ENCODE results near the gene LAMP5.

Gene LAMP5

DNA sequence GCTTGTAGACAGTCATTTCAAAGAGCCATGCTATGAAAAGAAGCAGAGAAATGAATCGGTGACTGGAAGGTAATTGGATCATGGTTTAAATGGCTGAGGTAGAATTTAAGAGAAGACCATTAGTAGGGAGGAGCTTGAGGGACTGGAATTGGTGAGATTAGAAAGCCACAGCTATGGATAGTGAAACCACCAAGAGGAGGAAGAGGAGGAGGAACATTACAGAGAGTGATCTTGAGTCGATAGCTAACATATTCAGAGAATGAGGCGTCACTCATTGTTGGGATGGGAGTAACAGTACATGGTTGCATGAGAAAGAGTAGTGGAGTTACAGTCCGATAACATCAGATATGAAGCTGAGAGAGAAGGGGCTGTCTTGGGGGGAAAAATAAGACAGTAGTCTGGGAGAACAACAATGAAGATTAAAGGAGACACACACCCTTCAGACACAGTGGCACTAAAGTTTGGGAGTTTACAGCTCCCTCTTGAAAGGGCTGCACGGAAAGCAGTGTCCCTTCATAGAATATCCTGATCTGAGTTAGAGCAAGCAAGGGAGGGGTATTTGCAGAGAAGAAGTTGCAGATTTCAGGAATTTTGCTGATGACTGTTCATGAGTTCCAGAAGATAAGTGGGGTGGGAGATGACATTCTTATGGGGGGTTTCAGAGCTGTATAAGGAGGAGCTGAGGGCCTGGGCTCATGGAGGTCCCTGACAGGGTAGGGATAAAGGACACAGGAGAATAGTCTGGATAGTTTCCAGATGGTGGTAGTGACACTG is 15.1 kb upstream of the LAMP5 start:
- in situ Hi-C loops (cut with HindIII; ENCODE audit: low sequenced_read_pairs): no loop called here

DNA sequence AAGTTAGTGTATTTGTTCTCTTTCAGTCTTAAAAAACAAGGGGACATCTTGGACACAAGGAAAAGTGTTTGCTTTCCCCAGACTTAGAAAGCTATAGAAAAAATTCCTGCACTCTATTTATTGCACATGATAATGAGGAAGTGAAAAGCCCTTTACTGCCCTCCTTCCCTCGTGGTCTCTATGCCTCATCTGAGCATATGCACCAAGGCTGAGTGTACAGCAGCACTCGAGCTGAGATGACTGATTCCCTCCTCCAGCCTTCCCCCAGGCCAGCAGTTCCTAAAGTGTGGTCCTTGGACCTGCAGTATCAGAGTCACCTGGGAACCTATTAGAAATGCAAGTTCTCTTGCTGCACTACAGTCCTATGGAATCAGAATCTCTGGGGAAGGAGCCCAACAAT is 14.3 kb upstream of the LAMP5 start:
- in situ Hi-C loops (cut with HindIII; ENCODE audit: low sequenced_read_pairs): no loop called here

DNA sequence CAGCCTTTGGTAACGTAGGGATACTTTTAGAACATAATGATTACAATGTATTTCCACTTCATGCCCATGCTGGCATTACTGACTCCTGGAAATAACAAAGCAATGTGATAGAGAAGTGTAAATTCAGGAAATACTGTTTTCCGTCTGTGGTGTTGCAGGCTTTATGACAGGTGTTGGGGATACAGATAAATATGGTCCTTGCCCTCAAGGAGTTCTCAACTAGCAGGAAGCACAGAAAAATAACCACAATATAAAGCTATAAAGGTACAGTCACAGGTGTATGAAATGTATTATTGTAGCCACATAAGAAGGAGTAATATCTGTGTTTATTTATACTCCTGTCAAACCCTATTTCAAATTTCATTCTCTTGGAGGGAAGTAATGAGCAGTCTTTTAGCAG is 12.9 kb upstream of the LAMP5 start:
- in situ Hi-C loops (cut with HindIII; ENCODE audit: low sequenced_read_pairs): no loop called here

DNA sequence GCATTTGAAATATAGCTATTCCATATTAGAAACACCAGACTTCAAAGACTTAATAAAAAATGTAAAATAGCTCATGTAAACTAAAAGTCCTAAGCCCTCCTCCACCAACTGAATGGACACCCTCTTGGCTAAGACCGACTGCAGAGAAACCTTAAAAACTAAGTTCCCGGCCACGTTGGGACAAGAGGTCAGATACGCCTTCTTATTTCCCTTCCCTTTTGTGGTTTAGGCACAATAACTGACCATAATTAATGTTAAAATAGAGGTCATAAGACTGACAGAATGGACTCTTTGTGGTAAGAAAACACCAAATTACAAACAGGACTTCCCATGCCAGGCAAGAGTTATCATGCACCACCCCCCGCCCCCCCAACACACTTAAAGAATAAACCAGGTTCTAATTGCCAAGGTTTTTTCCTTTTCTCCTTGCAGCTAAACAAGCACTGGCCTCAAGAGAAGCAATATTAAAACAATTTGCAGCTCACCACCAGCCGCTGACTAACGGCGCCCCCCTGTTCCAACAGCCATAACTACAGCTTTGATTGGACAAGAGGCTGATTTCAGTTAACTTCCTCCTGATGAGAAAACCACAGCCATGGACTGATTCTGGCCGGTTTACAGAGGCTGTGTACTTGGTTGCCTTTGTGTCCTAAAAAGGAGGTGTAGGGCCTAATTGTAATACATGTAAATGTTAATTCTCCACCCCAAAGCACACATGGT is 10.7 kb upstream of the LAMP5 start:
- in situ Hi-C loops (cut with HindIII; ENCODE audit: low sequenced_read_pairs): no loop called here

DNA sequence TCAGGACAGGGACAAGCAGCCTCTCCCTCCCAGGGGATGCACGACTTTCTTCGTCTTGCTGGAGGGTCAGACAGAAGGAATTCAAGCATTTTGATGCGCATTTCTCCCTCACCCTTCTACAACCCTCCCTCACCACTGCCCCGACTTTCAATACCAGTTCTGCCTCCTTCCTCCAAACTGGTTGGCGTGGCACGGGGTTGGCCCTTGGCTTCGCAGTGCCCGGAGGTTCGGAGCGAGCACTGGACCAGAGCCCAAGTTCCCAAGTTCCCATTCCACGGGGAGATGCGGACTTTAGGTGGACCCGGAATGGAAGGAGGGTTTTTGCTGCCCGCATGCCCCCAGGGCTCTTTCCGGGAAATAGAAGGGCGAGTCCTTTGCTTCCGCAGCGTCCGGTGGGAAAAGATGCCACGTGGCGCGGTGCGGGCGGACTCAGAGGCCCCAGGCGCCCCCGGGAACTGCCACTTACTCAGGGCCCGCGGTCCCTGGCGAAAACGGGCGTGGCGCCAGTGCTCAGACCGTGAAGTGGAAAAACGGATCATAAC is 8.0 kb upstream of the LAMP5 start:
- in situ Hi-C loops (cut with HindIII; ENCODE audit: low sequenced_read_pairs): no loop called here

DNA sequence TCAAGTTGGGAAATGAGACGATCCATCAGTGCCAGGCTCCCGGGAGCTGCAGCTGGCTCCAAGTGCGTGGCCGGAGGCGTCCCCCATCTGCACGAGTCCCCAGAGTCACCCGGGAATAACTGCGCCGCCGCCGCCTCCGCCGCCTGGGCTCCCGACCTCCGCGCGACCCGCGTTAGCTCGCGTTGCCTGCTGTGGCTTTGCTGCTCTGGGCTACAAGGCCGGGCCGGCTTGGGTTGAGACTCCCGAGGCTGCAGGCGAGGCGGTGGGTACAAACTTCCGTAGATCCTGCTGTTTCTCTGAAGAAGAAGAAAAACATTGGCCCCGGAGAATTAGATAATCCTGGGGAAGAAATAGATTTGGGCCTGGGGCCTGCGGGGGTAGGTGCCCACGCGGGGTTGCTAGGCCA is 7.4 kb upstream of the LAMP5 start:
- in situ Hi-C loops (cut with HindIII; ENCODE audit: low sequenced_read_pairs): no loop called here

DNA sequence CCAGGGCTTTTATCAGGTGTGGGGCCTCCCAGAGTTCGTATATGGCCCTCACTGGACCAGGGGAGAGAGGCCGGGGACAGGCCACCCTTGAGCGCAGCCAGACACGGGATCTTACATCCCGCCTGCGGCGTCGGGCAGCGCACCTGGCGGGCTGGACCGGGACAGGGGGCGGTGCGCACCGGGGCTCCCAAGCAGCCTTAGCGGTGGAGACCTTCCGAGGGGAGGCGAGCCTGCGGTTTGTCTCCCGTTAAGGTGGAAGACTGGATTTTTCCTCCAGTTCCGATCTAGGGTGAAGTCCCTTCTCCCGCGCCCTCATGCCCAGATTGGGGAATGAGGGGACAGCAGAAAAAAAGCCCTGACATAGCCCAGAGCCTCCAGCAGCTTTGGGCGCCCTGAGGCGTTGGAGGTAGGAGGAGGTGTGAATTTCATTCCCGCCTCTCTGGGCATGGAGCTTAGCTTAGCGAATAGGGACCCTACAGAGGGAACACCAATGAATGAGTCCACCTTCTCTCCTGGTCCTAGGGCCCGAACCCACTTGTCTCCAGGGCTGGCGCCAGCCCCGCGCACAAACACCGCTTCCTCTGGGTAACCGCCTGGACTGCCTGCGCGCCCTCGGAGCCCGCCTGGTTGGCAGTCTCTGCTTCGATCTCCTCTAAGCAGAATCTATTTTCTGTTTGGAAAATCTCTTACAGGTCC is 6.7 kb upstream of the LAMP5 start:
- in situ Hi-C loops (cut with HindIII; ENCODE audit: low sequenced_read_pairs): no loop called here

DNA sequence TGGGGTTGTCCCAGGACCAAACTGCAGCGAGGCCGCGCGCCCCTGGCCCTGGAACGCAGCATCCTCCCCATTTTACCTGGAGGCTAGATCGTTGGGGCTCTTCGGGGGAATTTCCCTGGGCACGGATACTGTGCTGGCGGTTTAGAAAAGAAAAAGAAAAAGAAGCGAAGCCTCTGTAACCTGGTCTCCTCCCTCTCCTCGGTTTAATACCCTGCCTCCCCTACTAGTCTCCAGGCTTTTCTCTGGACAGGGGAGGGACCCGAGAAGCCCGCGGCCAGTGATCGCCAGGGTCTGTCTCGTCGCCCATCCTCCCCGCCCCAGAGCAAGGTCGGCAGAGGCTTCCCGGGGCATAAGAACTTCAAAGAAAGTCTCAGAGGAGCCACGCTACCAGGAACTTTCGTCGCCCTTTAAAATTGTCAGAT is 6.1 kb upstream of the LAMP5 start:
- in situ Hi-C loops (cut with HindIII; ENCODE audit: low sequenced_read_pairs): no loop called here

DNA sequence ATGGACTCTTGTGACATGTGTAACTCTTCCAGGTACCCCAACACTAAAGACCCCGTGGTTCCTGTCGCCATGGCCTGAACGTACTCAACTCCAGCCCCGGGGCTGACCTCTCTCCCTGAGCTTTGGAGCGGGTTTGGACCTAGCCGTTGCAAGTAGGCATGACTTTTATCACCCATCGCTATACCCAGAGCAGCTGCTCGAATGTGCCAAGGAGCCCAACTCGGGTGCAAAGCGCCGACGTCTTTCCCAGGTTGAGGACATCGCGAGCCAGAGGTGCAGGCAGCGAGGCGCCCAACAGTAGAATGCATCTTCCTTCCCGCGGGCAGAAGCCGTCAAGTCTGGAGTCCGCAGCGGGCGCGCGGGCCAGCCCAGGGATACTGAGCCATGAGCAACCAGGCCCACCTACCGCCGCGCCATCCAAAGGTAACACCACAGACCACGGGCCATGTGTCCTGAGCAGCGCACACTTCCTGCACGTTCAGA is 5.7 kb upstream of the LAMP5 start:
- in situ Hi-C loops (cut with HindIII; ENCODE audit: low sequenced_read_pairs): no loop called here

DNA sequence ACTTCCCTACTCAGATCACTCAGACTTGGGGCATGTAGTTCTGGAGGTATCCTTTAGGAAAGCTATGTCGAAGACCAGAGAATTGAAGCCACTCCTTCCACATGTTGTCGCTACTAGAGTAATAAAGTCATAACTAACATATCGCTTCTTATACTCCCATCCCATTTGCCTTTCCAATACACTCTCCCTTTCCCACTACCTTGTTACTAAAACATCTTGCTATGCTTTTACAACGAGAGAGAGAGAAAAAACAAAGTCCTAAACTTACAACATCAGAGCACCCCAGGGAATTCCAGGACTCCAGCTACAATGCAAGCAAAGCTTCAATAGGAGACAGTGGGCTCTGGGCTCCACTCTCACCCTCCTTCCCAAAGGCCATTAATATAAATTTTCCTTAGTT is 5.1 kb upstream of the LAMP5 start:
- in situ Hi-C loops (cut with HindIII; ENCODE audit: low sequenced_read_pairs): no loop called here

DNA sequence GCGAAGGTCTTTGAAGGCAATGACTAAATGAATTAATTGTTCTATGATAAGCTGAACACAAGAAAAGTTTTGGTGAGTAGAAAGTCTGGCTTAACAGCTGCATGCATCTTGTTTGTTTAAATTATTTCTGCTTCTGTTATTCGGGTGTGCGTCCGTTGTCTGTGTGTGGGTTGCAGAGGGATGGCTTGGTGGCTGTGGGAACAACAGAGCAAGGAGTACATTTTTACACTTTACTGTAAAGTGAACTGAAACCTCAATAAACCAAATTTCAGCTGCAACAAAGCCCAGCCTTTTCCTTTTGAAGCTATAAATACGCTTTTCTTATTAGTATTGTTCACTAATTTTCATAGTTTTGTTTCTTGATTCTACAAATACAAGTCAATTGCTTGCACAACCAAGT is 3.5 kb upstream of the LAMP5 start:
- in situ Hi-C loops (cut with HindIII; ENCODE audit: low sequenced_read_pairs): no loop called here

DNA sequence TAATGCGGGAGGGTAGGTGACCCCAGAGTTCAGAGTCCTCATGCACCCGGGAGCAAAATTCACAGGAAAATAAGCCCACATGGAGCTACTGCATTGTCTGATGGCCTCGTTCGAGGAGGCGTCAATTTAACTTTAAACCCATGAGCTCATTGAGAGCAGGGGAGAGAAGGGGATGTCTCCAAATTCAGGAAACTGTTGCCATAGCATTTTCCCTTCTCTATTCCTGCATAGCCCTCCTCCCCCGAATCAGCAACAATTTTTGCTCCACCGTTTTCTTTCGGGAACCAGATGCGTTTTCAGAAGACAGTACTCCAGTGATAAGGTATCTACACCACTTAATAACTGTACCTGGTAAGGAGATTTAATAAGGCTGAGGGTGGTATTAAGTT is 324 bp upstream of the LAMP5 start:
- in situ Hi-C loops (cut with HindIII; ENCODE audit: low sequenced_read_pairs): no loop called here

DNA sequence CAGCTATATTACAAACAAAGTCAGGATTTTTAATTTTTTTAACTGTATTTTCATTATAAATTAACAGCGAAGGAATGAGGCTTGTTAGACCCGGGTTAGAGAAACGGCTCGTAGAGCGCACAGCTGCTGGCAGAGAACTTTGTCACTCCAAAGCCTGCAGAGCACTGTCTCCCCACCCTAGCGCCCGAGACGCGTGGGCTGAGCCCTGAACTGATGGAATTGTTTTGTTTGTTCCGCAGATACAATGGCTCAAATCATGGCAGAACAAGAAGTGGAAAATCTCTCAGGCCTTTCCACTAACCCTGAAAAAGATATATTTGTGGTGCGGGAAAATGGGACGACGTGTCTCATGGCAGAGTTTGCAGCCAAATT is 810 bp downstream of the LAMP5 start:
- in situ Hi-C loops (cut with HindIII; ENCODE audit: low sequenced_read_pairs): no loop called here

DNA sequence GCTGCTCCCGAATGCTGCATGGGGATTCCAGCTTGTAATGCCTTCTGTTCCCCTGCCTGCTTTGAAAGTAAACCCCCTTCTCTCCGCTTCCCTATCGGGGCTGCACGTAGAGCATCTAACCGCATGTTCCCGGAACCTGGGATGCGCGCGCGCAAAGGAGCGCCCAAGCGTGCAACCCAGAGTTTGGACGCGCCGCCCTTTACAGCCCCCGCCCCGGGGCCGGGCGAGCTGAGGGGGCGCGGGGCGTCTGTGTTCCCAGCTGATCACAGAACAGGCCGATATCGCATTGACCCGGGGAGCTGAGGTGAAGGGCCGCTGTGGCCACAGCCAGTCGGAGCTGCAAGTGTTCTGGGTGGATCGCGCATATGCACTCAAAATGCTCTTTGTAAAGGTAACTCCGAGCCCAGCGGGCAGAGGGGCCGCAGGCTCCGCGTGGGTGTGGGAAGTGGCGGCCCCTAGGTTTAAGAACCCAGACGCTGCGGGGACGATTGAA is 1.4 kb downstream of the LAMP5 start:
- in situ Hi-C loops (cut with HindIII; ENCODE audit: low sequenced_read_pairs): no loop called here

DNA sequence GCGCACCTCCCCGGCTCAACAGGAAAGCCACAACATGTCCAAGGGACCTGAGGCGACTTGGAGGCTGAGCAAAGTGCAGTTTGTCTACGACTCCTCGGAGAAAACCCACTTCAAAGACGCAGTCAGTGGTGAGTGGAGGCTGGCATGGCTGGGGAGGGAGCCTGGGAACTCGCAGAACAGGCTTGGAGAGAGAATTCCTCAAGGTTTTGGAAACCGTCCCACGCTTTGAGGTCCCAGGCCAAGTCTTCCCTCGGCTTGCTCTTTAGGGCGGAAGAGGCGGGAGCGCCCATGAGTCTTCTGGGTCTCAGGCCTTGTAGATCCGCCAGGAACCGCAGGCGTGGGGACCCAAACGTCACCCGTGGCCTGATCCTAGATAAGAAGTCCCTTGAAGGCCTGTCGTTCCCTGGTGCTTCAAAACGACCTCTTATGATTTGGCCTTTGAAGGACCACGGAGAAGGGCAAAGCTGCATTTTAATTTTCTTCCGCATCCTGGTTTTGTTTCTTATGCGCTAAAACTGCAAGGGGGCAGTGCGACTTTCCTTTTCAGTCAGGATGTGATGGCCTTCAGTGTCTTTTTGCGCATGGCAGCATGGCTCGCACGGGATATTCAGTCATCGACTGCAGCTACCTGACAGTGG is 2.0 kb downstream of the LAMP5 start:
- in situ Hi-C loops (cut with HindIII; ENCODE audit: low sequenced_read_pairs): no loop called here

DNA sequence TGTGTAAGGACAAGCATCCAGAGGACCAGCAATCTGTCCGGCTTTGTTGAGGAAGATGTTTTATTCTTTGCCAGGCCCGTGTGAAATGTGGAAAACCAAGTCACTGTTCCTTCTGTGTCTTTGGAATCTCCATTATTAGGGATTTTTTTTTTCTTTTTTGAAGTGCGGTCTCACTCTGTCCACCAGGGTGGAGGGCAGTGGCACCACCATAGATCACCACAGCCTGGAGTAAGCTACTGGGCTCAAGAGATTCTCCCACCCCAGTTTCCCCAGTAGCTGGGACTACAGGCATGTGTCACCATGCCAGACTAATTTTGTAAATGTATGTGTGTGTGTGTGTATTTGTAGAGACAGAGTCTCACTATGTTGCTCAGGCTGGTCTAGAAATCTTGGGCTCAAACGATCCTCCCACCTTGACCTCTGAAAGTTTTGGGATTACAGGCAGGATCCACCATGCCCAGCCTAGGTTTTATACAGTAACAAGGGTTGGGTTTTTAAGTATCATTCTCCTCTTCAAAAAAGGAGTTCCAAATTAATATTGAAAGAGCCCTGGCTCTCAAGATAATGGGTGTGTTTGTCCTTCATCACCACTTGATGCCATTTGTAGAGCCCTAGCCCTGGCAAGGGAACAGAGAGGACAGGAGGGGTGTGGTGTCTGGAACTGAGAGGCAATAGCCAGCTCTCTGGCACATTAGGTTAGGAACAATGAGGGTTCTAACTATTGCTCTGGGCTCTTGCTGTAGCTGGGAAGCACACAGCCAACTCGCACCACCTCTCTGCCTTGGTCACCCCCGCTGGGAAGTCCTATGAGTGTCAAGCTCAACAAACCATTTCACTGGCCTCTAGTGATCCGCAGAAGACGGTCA is 3.1 kb downstream of the LAMP5 start:
- in situ Hi-C loops (cut with HindIII; ENCODE audit: low sequenced_read_pairs): no loop called here

DNA sequence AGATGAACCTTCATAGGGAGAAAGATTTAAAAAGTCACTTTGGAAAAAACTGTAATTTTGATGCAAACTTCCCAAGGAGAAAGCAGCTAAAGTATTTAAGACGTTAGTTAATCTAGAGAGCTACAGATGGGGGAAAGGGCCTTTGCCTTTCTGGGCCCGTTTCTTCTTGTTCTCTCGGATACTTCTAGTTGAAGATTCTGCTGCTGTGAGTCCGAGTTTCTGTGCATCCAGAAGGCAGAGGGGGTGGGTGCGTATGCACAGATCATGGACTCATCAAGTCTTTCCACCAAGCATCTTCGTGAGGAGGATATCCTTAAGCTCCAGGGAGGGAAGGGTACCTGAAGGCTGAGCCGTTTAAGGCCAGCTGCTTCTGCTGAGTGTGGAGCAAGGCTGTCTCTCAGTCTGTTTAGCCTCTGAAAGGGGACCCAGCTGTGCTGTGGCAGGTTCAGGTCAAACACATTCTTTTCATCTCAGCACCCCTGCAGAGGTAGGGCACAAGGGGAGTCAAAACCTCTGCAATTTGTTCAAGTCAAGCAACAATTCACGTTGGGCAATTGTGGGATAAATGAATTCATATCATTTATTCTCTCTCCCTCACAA is 4.3 kb downstream of the LAMP5 start:
- in situ Hi-C loops (cut with HindIII; ENCODE audit: low sequenced_read_pairs): no loop called here

DNA sequence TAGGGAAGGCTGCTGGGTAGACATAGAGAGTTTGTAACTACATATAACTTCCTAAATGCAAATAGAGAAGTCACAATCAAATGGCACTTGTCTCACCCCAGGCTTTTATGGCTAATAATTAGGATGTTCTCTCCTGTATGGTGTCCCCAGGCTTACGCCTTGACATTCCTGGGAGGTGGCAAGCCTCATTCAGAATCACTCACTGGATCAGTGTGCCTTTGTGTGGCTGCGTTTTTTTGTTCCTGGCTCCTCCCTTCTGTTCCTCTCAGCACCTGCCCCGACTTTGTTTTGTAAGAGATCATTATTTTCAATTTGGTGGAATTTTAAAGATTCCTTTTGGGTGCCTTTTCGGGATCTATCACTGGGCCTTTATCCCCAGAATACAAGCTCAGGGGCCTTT is 5.7 kb downstream of the LAMP5 start:
- in situ Hi-C loops (cut with HindIII; ENCODE audit: low sequenced_read_pairs): loop anchor here (5.0 kb wide), 1 partner anchor 43 kb away; no protein-coding TSS in a partner anchor

DNA sequence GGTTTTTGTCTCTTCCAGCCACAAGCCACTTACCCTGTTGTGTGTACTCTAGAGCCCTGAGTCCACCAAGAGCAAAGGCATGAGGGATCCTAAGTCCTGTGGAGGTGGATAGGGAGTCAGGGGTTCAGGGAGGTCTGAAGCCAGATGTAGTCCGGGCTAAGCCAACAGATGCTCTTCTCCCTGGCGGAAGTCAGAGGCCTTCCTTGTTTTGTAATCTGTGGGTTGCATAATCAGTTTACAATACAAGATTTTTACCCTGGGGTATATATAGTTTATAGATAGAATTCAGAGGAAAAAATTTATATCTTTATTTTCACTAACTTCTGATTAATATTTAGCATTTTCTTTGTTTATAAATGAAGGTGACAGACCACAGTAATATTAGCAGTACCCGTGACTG is 9.2 kb downstream of the LAMP5 start:
- in situ Hi-C loops (cut with HindIII; ENCODE audit: low sequenced_read_pairs): loop anchor here (5.0 kb wide), 1 partner anchor 46 kb away; no protein-coding TSS in a partner anchor
